Neural cell (in vitro differentiated cells): ENCODE measurements around the gene BMERB1. TPM values are rescaled to one million over a fixed set of nuclear protein-coding genes. Genes with fewer than 3 reads are reported as not detected.

ENCODE experiments used
- H2AFZ ChIP-seq: fragments of 200-600, 300-800 bp; sonication (generic), shearing (Covaris generic); 2 replicates; pipeline ENCODE4 v1.6.0; 2014; ENCODE audit warnings: low read depth, mild to moderate bottlenecking, antibody characterized with exemption, low read length, moderate library complexity
- H3F3A ChIP-seq: fragments of 200-600 bp; shearing (Covaris generic); 2 replicates; pipeline ENCODE4 v1.6.1; 2016; ENCODE audit warnings: mild to moderate bottlenecking, moderate library complexity, mixed read lengths, antibody characterized with exemption, low read length; ENCODE audit not compliant: insufficient read depth, poor library complexity, severe bottlenecking
- H3K27ac ChIP-seq: fragments of 200-600, 300-800 bp; sonication (generic), shearing (Covaris generic); 2 replicates; pipeline ENCODE4 v1.5.1; 2014; ENCODE audit warnings: mild to moderate bottlenecking, low read length, moderate library complexity
- H3K27me3 ChIP-seq: fragments of 300-800, 200-600 bp; sonication (generic), shearing (Covaris generic); 2 replicates; pipeline ENCODE4 v1.6.0; 2014; ENCODE audit warnings: mild to moderate bottlenecking, low read depth, low read length, moderate library complexity; ENCODE audit not compliant: insufficient read depth
- H3K36me3 ChIP-seq: fragments of 300-800, 200-600 bp; sonication (generic), shearing (Covaris generic); 2 replicates; pipeline ENCODE4 v1.5.1; 2014; ENCODE audit warnings: mild to moderate bottlenecking, antibody characterized with exemption, low read length, moderate library complexity; ENCODE audit not compliant: insufficient read depth
- H3K4me2 ChIP-seq: fragments of 300-800, 200-600 bp; sonication (generic), shearing (Covaris generic); 2 replicates; pipeline ENCODE4 v1.6.0; 2014; ENCODE audit warnings: mild to moderate bottlenecking, low read length
- H3K4me3 ChIP-seq: fragments of 300-800, 200-600 bp; sonication (generic), shearing (Covaris generic); 2 replicates; pipeline ENCODE4 v1.5.1; 2014; ENCODE audit warnings: mild to moderate bottlenecking, low read length, moderate library complexity
- H3K79me2 ChIP-seq: fragments of 200-600 bp; shearing (Covaris generic); replicated peaks from 2 replicates; pipeline ENCODE4 v1.6.0; 2014; ENCODE audit warnings: mild to moderate bottlenecking, low read length, moderate library complexity; ENCODE audit not compliant: insufficient read depth
- H3K9ac ChIP-seq: fragments of 300-800, 200-600 bp; sonication (generic), shearing (Covaris generic); 2 replicates; pipeline ENCODE4 v1.6.1; 2016; ENCODE audit warnings: mild to moderate bottlenecking, low read length, mixed read lengths
- H3K9me2 ChIP-seq: fragments of 200-600 bp; shearing (Covaris generic); 2 replicates; pipeline ENCODE4 v1.6.1; 2016; ENCODE audit warnings: mild to moderate bottlenecking, low read length, mixed read lengths; ENCODE audit not compliant: insufficient read depth
- H3K9me3 ChIP-seq: fragments of 200-600, 300-800 bp; sonication (generic), shearing (Covaris generic); 2 replicates; pipeline ENCODE4 v1.6.1; 2016; ENCODE audit warnings: mild to moderate bottlenecking, mixed run types, low read length, moderate library complexity, mixed read lengths
- H4K20me1 ChIP-seq: fragments of 200-600 bp; shearing (Covaris generic); 2 replicates; pipeline ENCODE4 v1.6.1; 2016; ENCODE audit warnings: mild to moderate bottlenecking, mixed run types; ENCODE audit not compliant: insufficient read depth
- EP300 ChIP-seq: fragments of 450-650 bp; conservative IDR thresholded peaks from 2 replicates; pipeline ENCODE4 v1.6.1; 2014; ENCODE audit warnings: antibody characterized with exemption, mild to moderate bottlenecking, moderate library complexity; ENCODE audit not compliant: poor library complexity, severe bottlenecking
- EZH2 ChIP-seq: fragments of 200-600, 300-800 bp; shearing (Covaris generic), sonication (generic); IDR thresholded peaks from 2 replicates; pipeline ENCODE4 v1.6.1; 2014; ENCODE audit warnings: antibody characterized with exemption, low read length, borderline replicate concordance, mild to moderate bottlenecking; ENCODE audit not compliant: insufficient read depth, poor library complexity, severe bottlenecking
- MXI1 ChIP-seq: fragments of 450-650 bp; conservative IDR thresholded peaks from 2 replicates; pipeline ENCODE4 v1.6.1; 2014; ENCODE audit warnings: antibody characterized with exemption, mild to moderate bottlenecking; ENCODE audit not compliant: poor library complexity, severe bottlenecking
- POLR2AphosphoS5 ChIP-seq: IDR thresholded peaks from 2 replicates; pipeline ENCODE4 v1.6.1; 2012
- RAD21 ChIP-seq: fragments of 450-650 bp; conservative IDR thresholded peaks from 2 replicates; pipeline ENCODE4 v1.6.1; 2014; ENCODE audit warnings: antibody characterized with exemption, mild to moderate bottlenecking, moderate library complexity
- SMC3 ChIP-seq: fragments of 450-650 bp; conservative IDR thresholded peaks from 2 replicates; pipeline ENCODE4 v1.6.1; 2014; ENCODE audit warnings: antibody characterized with exemption, mild to moderate bottlenecking, moderate library complexity; ENCODE audit not compliant: poor library complexity
- TAF1 ChIP-seq: IDR thresholded peaks from 2 replicates; pipeline ENCODE4 v1.6.1; 2012; ENCODE audit warnings: low read depth
- polyA plus RNA-seq: library from polyadenylated mRNA; depleted of rRNA; stranded (reverse); fragments of >200 nt; gene quantifications from 2 replicates; pipeline ENCODE4 v1.2.3, GENCODE V29; 2014
- TF ChIP-seq, protein P1 (sequence below): IDR thresholded peaks from 2 replicates; pipeline ENCODE4 v1.6.1; 2012; ENCODE audit warnings: borderline replicate concordance
- TF ChIP-seq, protein P2 (sequence below): fragments of 450-650 bp; IDR thresholded peaks from 2 replicates; pipeline ENCODE4 v1.5.1; 2014; ENCODE audit warnings: antibody characterized with exemption, mild to moderate bottlenecking, moderate library complexity; ENCODE audit not compliant: poor library complexity, severe bottlenecking

The BMERB1 gene
- polyA plus RNA-seq, 1 donor from 2014 or later = 149 TPM

DNA sequence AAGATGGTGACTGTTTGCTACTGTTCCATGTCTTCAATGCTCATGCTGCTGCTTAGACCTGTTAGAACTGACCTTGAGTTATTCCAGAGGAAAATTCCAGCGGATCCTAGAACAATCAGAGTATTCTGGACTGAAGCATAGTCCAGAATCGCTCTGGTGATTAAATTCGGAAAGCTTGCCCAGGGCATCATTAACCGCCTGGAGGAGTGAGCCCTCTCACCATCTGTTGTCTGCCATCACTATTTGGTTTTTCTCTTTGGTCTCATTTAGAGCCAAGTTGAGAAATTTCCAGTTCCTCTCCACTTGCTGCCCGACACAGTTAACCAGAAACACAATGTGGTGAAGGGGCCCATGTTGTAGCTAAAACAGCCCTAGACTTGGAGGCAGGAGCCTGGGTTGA is 104.1 kb downstream of the BMERB1 start:
- Histone ChIP-seq H3K4me3 (no peak overlapping the region), H3K9me3 (no peaks in the 10 kb centered on the region), H2AFZ (no peak overlapping the region), H3K9ac (no peak overlapping the region), H3K79me2 (no peaks in the 10 kb centered on the region), H3K36me3 (no peaks in the 10 kb centered on the region), H3K27ac (no peak overlapping the region), H3K27me3 (no peaks in the 10 kb centered on the region), H3F3A (no peaks in the 10 kb centered on the region), H3K4me2 (no peak overlapping the region), H4K20me1 (no peaks in the 10 kb centered on the region), H3K9me2 (no peaks in the 10 kb centered on the region)
- TF ChIP-seq SMC3 (no peak), EP300 (no peak)
- TF ChIP-seq, protein P1, sequence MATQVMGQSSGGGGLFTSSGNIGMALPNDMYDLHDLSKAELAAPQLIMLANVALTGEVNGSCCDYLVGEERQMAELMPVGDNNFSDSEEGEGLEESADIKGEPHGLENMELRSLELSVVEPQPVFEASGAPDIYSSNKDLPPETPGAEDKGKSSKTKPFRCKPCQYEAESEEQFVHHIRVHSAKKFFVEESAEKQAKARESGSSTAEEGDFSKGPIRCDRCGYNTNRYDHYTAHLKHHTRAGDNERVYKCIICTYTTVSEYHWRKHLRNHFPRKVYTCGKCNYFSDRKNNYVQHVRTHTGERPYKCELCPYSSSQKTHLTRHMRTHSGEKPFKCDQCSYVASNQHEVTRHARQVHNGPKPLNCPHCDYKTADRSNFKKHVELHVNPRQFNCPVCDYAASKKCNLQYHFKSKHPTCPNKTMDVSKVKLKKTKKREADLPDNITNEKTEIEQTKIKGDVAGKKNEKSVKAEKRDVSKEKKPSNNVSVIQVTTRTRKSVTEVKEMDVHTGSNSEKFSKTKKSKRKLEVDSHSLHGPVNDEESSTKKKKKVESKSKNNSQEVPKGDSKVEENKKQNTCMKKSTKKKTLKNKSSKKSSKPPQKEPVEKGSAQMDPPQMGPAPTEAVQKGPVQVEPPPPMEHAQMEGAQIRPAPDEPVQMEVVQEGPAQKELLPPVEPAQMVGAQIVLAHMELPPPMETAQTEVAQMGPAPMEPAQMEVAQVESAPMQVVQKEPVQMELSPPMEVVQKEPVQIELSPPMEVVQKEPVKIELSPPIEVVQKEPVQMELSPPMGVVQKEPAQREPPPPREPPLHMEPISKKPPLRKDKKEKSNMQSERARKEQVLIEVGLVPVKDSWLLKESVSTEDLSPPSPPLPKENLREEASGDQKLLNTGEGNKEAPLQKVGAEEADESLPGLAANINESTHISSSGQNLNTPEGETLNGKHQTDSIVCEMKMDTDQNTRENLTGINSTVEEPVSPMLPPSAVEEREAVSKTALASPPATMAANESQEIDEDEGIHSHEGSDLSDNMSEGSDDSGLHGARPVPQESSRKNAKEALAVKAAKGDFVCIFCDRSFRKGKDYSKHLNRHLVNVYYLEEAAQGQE = no peak

DNA sequence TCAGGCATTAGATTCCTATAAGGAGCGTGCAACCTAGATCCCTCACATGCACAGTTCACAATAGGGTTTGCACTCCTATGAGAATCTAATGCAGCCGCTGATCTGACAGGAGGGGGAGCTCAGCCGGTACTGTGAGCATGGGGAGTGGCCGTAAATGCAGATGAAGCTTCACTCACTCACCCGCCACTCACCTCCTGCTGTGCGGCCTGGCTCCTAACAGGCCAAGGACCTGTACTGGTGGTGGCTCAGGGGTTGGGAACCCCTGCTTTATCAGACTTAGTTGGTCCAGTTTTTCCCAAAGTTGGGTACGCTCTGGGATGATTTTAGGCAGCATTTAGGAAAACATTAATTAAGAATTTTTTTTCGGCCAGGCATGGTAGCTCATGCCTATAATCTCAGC is 104.8 kb downstream of the BMERB1 start:
- H3K4me3 ChIP-seq = no peak overlapping the region
- H3K79me2 ChIP-seq = no peaks in the 10 kb centered on the region
- no peak overlapping the region for H3K9ac ChIP-seq
- no peak overlapping the region for H3K4me2 ChIP-seq
- H3K36me3 ChIP-seq = no peaks in the 10 kb centered on the region
- no peaks in the 10 kb centered on the region for H3F3A ChIP-seq
- H3K9me3 ChIP-seq = no peaks in the 10 kb centered on the region
- H3K27ac ChIP-seq = no peak overlapping the region
- no peak for TF ChIP-seq SMC3
- TF ChIP-seq RAD21 = no peak
- TF ChIP-seq, protein P2, sequence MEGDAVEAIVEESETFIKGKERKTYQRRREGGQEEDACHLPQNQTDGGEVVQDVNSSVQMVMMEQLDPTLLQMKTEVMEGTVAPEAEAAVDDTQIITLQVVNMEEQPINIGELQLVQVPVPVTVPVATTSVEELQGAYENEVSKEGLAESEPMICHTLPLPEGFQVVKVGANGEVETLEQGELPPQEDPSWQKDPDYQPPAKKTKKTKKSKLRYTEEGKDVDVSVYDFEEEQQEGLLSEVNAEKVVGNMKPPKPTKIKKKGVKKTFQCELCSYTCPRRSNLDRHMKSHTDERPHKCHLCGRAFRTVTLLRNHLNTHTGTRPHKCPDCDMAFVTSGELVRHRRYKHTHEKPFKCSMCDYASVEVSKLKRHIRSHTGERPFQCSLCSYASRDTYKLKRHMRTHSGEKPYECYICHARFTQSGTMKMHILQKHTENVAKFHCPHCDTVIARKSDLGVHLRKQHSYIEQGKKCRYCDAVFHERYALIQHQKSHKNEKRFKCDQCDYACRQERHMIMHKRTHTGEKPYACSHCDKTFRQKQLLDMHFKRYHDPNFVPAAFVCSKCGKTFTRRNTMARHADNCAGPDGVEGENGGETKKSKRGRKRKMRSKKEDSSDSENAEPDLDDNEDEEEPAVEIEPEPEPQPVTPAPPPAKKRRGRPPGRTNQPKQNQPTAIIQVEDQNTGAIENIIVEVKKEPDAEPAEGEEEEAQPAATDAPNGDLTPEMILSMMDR = no peak
- TF ChIP-seq POLR2AphosphoS5 = no peak
- no peak for TF ChIP-seq TAF1
- TF ChIP-seq, protein P1 = no peak
- no peak for TF ChIP-seq MXI1
- no peak for TF ChIP-seq EZH2
- H3K9me2 ChIP-seq = no peaks in the 10 kb centered on the region
- H3K27me3 ChIP-seq = no peaks in the 10 kb centered on the region
- H4K20me1 ChIP-seq = no peaks in the 10 kb centered on the region
- no peak overlapping the region for H2AFZ ChIP-seq
